Purkinje cell (primary cell): ENCODE data around the gene PXMP2. TPM values are rescaled to one million over a fixed set of nuclear protein-coding genes. Genes with fewer than 3 reads are reported as not detected.

Experiments
- polyA plus RNA-seq: library from polyadenylated mRNA; unstranded; fragments of >200 nt; fragmentation: Nextera tagmentation; gene quantifications from 2 replicates; pipeline ENCODE4 v1.2.1, GENCODE V29; 2014

The PXMP2 gene
- polyA plus RNA-seq: 0.85 and 5.0 TPM in 2 replicates

DNA sequence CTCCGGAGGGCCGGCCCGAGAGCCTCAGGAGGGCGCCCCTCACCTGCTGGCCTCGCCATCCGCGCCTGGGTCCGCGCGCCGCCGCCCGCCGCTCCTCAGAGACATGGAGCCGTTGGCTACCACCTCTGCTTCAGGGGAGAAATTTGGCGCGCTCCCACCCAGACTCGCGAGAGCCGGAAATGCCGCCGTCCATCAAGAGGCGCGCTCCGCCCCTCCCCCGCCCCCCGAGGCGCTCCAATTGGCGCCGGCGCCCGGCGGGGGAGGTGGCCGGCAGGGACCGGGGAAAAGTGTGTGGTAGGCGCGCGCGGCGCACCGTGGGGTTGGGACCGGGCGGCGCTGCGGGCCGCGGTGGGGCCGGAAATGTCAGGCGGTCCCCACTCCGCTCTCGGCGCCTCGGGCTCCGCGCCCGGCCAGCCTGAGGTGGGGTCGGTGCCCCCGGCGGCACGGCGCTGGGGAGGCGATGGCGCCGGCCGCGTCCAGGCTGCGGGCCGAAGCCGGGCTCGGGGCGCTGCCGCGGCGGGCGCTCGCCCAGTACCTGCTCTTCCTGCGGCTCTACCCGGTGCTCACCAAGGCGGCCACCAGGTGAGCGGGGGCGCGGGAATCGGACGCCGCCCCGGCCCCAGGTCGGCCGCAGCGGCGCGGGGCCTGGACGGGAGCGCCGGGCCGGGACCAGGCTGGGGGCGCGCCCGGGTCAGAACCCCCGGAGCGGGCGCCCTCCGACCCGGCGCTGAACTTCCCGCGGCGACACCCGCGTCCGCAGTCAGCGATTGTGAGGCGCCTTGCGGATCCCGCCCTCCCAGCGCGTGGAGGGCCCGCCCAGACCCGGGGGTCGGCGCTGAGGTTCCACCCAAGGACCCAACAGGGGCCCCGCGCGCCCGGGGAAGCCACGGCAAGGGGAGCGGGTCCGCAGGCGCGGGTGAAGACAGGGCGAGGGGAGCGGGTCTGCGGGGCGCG lies at the start of gene PXMP2, which contains the start of gene POLE:
TSS of gene PXMP2 (plus strand) at position 377 of the 954 bp plus-strand sequence. CDS start at position 461, 84 bp downstream.
TSS of gene POLE (minus strand) at position 132 of the 954 bp plus-strand sequence. CDS start at position 105, 27 bp downstream.

DNA sequence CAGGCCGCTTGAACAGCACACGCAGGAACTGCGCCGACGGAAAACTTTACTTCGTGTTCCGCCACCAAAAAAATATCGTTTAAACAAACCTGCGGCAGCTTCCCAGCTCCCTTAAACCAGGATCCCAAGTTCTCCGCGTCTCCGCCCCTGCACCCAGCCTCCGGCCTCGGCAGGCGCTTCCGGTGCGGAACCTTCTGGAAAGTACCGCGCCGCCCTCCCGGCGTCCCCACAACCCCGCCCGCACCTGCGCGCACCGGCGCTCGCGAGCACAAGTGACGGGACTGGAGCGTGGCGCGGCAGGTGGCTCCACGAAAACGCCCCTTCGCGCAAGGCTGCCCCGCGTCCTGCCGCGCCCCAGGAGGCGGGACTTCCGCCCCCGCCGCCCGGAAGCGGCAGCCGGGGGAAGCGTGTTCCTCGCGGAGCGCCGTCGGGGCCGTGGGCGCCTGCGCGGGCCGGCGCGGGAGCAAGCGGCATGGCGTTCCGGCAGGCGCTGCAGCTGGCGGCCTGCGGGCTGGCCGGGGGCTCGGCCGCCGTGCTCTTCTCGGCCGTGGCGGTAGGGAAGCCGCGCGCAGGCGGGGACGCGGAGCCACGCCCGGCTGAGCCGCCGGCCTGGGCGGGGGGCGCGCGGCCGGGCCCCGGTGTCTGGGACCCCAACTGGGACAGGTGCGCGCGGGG lies 23.2 kb downstream of the PXMP2 start, which contains the start of gene PGAM5:
TSS of gene PGAM5 (plus strand) at position 438 of the 675 bp plus-strand sequence. CDS start at position 473, 35 bp downstream.

Other genes starting within 250 kb of the PXMP2 start
- 0.17 TPM in 2 replicates for gene FBRSL1, start 197.4 kb upstream of the PXMP2 start, polyA plus RNA-seq
- gene LRCOL1, start 77.0 kb upstream of the PXMP2 start, polyA plus RNA-seq: not detected in 2 replicates
- not detected in 2 replicates for gene P2RX2, start 68.8 kb upstream of the PXMP2 start, polyA plus RNA-seq
- 0.31 TPM in 1 of 2 replicates, not detected in the other for gene POLE, start 245 bp upstream of the PXMP2 start, polyA plus RNA-seq
- gene PGAM5, start 23.3 kb downstream of the PXMP2 start, polyA plus RNA-seq: 6.4 and 7.8 TPM in 2 replicates
- 8.9 and 10.4 TPM in 2 replicates for gene ANKLE2, start 74.2 kb downstream of the PXMP2 start, polyA plus RNA-seq
- 3.4 and 4.3 TPM in 2 replicates for gene GOLGA3, start 141.3 kb downstream of the PXMP2 start, polyA plus RNA-seq
- gene CHFR, start 200.0 kb downstream of the PXMP2 start, polyA plus RNA-seq: 0.45 and 1.7 TPM in 2 replicates